ENCODE measurements around the gene CHDH.

CHDH gene

GRCh38 chr3:53812434-53812833 is 33.8 kb downstream of the CHDH start:
- H3K4me3 ChIP-seq (ENCODE audit: low read depth, low read length): no peak overlapping the region
- no peak for DNase-seq (ENCODE audit: low read depth)

GRCh38 chr3:53811143-53811927 is 34.9 kb downstream of the CHDH start:
- no peak for DNase-seq (ENCODE audit: low read depth)
- H3K4me3 ChIP-seq (ENCODE audit: low read depth, low read length): no peak overlapping the region

GRCh38 chr3:53809764-53810400 is 36.3 kb downstream of the CHDH start:
- DNase-seq (ENCODE audit: low read depth): no peak
- no peak overlapping the region for H3K4me3 ChIP-seq (ENCODE audit: low read depth, low read length)

- DNase-seq (ENCODE audit: low read depth): no peak
- H3K4me3 ChIP-seq (ENCODE audit: low read depth, low read length): no peak overlapping the region
Measured at GRCh38 chr3:53809267-53809666, 37.0 kb downstream of the CHDH start.

GRCh38 chr3:53808496-53808895 is 37.7 kb downstream of the CHDH start:
- H3K4me3 ChIP-seq (ENCODE audit: low read depth, low read length): no peak overlapping the region
- DNase-seq (ENCODE audit: low read depth): no peak

GRCh38 chr3:53807117-53807810 is 39.0 kb downstream of the CHDH start:
- H3K4me3 ChIP-seq (ENCODE audit: low read depth, low read length): no peak overlapping the region
- DNase-seq (ENCODE audit: low read depth): no peak

GRCh38 chr3:53806182-53807116 is 39.8 kb downstream of the CHDH start:
- H3K4me3 ChIP-seq (ENCODE audit: low read depth, low read length): no peak overlapping the region
- DNase-seq (ENCODE audit: low read depth): no peak

- H3K4me3 ChIP-seq (ENCODE audit: low read depth, low read length): no peak overlapping the region
Measured at GRCh38 chr3:53805463-53806159, 40.6 kb downstream of the CHDH start.

GRCh38 chr3:53804697-53805462 is 41.3 kb downstream of the CHDH start:
- no peak for DNase-seq (ENCODE audit: low read depth)
- H3K4me3 ChIP-seq (ENCODE audit: low read depth, low read length): no peak overlapping the region

More at GRCh38 chr3:53805463-53806159, 40.6 kb downstream of the CHDH start:
- no peak for DNase-seq (ENCODE audit: low read depth)

GRCh38 chr3:53803816-53804695 is 42.2 kb downstream of the CHDH start:
- no peak overlapping the region for H3K4me3 ChIP-seq (ENCODE audit: low read depth, low read length)
- no peak for DNase-seq (ENCODE audit: low read depth)

GRCh38 chr3:53803124-53803815 is 42.9 kb downstream of the CHDH start:
- no peak overlapping the region for H3K4me3 ChIP-seq (ENCODE audit: low read depth, low read length)
- no peak for DNase-seq (ENCODE audit: low read depth)

GRCh38 chr3:53802256-53802880 is 43.9 kb downstream of the CHDH start:
- no peak for DNase-seq (ENCODE audit: low read depth)
- no peak overlapping the region for H3K4me3 ChIP-seq (ENCODE audit: low read depth, low read length)

GRCh38 chr3:53801319-53801718 is 44.9 kb downstream of the CHDH start:
- no peak for DNase-seq (ENCODE audit: low read depth)
- no peak overlapping the region for H3K4me3 ChIP-seq (ENCODE audit: low read depth, low read length)

GRCh38 chr3:53800041-53800906 is 45.9 kb downstream of the CHDH start:
- no peak for DNase-seq (ENCODE audit: low read depth)
- H3K4me3 ChIP-seq (ENCODE audit: low read depth, low read length): no peak overlapping the region

GRCh38 chr3:53799338-53799865 is 46.8 kb downstream of the CHDH start:
- H3K4me3 ChIP-seq (ENCODE audit: low read depth, low read length): no peak overlapping the region
- no peak for DNase-seq (ENCODE audit: low read depth)
